Mesothelial cell of epicardium (in vitro differentiated cells): Measurements from ENCODE around the gene PHPT1. TPM values are rescaled to one million over a fixed set of nuclear protein-coding genes. Genes with fewer than 3 reads are reported as not detected.
"Not testable (repeated sequence)": the region's sequence is repeated elsewhere in the genome, so short reads cannot be mapped to it uniquely, and the experiment has no call there.

ENCODE experiments used
- DNase-seq, 2 experiments: peaks; one replicate each; pipeline ENCODE4 v3.0.0; 2021; ENCODE audit warnings: low spot score in 2 of 2; ENCODE audit not compliant: unreplicated experiment in 2 of 2
- H3K27ac Mint-ChIP-seq: 2 replicates; pipeline ENCODE4 v1.8.0; 2021; ENCODE audit warnings: mixed read lengths
- H3K27me3 Mint-ChIP-seq: 2 replicates; pipeline ENCODE4 v1.8.0; 2021; ENCODE audit warnings: low read depth, mixed read lengths
- H3K36me3 Mint-ChIP-seq: 2 replicates; pipeline ENCODE4 v1.8.0; 2021; ENCODE audit warnings: mixed read lengths
- H3K4me1 Mint-ChIP-seq: 2 replicates; pipeline ENCODE4 v1.8.0; 2021; ENCODE audit warnings: mixed read lengths
- H3K4me3 Mint-ChIP-seq: 2 replicates; pipeline ENCODE4 v1.8.0; 2021; ENCODE audit warnings: mild to moderate bottlenecking, moderate library complexity, mixed read lengths
- H3K9me3 Mint-ChIP-seq: 2 replicates; pipeline ENCODE4 v1.8.0; 2021; ENCODE audit warnings: mixed read lengths
- total RNA-seq: library from RNA; stranded (reverse); gene quantifications from 3 replicates; pipeline ENCODE4 v1.2.1, GENCODE V29; 2021
- TF ChIP-seq, protein P1 (sequence below): fragments of 200-600 bp; sonication (generic); IDR thresholded peaks from one replicate; pipeline ENCODE4 v1.5.0; 2021; ENCODE audit warnings: antibody characterized with exemption; ENCODE audit not compliant: unreplicated experiment

PHPT1 gene
- total RNA-seq, 1 donor from 2014 or later, result 168 TPM

- Mint-ChIP-seq H3K9me3 (peaks cover 15% of the 10 kb centered on the region), H3K4me1 (peaks cover 5% of the 10 kb centered on the region), H3K27me3 (no peaks in the 10 kb centered on the region), H3K4me3 (peak overlapping the region; percentile 83), H3K36me3 (peaks cover 19% of the 10 kb centered on the region), H3K27ac (no peak overlapping the region)
- TF ChIP-seq, protein P1, sequence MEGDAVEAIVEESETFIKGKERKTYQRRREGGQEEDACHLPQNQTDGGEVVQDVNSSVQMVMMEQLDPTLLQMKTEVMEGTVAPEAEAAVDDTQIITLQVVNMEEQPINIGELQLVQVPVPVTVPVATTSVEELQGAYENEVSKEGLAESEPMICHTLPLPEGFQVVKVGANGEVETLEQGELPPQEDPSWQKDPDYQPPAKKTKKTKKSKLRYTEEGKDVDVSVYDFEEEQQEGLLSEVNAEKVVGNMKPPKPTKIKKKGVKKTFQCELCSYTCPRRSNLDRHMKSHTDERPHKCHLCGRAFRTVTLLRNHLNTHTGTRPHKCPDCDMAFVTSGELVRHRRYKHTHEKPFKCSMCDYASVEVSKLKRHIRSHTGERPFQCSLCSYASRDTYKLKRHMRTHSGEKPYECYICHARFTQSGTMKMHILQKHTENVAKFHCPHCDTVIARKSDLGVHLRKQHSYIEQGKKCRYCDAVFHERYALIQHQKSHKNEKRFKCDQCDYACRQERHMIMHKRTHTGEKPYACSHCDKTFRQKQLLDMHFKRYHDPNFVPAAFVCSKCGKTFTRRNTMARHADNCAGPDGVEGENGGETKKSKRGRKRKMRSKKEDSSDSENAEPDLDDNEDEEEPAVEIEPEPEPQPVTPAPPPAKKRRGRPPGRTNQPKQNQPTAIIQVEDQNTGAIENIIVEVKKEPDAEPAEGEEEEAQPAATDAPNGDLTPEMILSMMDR, result no peak
- no peak for DNase-seq
Measured at GRCh38 chr9:136865768-136866103, 16.5 kb downstream of the PHPT1 start.

DNA sequence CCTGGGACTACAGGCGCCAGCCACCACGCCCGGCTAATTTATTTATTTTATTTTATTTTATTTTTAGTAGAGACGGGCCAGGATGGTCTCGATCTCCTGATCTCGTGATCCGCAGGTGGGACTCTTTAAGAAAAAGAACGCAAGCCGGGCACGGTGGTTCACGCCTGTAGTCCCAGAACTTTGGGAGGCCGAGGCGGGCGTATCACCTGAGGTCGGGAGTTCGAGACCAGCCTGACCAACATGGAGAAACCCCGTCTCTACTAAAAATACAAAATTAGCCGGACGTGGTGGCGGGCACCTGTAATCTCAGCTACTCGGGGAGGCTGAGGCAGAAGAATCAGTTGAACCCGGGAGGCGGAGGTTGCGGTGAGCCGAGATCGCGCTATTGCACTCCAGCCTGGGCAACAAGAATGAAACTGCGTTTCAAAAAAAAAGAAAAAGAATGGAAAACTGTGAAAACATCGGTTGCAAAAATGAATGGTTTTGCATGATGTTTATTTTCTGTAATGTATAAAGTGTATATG lies 17.8 kb downstream of the PHPT1 start:
- not testable (repeated sequence) for H3K4me1 Mint-ChIP-seq, H3K27ac Mint-ChIP-seq, DNase-seq, H3K27me3 Mint-ChIP-seq
- Mint-ChIP-seq H3K4me3 (peak overlapping the region; percentile 49), H3K36me3 (peaks cover 19% of the 10 kb centered on the region), H3K9me3 (peaks cover 19% of the 10 kb centered on the region)

DNA sequence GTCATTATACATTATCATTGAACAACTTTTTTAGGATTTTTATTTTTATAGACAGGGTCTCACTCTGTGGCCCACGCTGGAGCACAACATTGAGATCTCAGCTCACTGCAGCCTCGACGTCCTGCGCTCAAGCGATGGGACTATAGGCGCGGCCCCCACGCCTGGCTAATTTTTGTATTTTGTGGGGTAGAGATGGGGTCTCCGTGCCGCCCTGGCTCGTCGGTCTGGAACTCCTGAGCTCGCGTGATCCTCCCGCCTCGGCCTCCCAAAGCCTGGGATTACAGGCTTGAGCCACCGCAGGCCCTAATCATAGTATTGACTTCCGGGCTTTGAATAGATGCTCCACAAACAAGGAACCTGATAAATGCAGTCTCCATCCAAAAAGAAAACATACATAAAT lies 18.3 kb downstream of the PHPT1 start:
- Mint-ChIP-seq H3K9me3 (peaks cover 19% of the 10 kb centered on the region), H3K27me3 (no peaks in the 10 kb centered on the region), H3K36me3 (peaks cover 17% of the 10 kb centered on the region), H3K27ac (no peak overlapping the region), H3K4me1 (peaks cover 5% of the 10 kb centered on the region), H3K4me3 (peak overlapping the region; percentile 43)
- no peak for DNase-seq
- TF ChIP-seq, protein P1, result no peak

DNA sequence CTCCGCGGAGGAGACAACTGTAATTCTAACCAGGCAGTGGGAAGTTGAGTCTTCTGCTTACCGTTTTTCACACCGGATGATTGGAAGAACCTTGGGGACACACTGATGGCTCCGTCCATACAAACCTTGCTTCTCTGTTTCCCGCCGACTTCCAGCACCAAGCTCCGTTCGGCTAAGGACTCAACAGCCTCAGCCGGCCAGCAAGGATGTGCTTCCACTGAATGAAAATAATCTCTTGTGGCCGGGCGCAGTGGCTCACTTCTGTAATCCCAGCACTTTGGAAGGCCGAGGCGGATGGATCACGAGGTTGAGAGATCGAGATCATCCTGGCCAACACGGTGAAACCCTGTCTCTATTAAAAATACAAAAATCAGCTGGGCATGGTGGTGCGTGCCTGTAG lies 18.7 kb downstream of the PHPT1 start:
- Mint-ChIP-seq H3K4me1 (peaks cover 5% of the 10 kb centered on the region), H3K27me3 (no peaks in the 10 kb centered on the region), H3K27ac (no peak overlapping the region), H3K4me3 (peak overlapping the region; percentile 43), H3K36me3 (peaks cover 17% of the 10 kb centered on the region), H3K9me3 (peaks cover 19% of the 10 kb centered on the region)
- no peak for DNase-seq
- TF ChIP-seq, protein P1, result no peak

GRCh38 chr9:136868644-136869043 lies 19.4 kb downstream of the PHPT1 start:
- peaks cover 19% of the 10 kb centered on the region for H3K9me3 Mint-ChIP-seq
- H3K4me3 Mint-ChIP-seq, result peak overlapping the region; percentile 55
- H3K27ac Mint-ChIP-seq, result no peak overlapping the region
- DNase-seq, result no peak
- peaks cover 17% of the 10 kb centered on the region for H3K36me3 Mint-ChIP-seq
- peaks cover 5% of the 10 kb centered on the region for H3K4me1 Mint-ChIP-seq
- H3K27me3 Mint-ChIP-seq, result no peaks in the 10 kb centered on the region
- TF ChIP-seq, protein P1, result no peak

- H3K9me3 Mint-ChIP-seq, result peaks cover 19% of the 10 kb centered on the region
- H3K27ac Mint-ChIP-seq, H3K27me3 Mint-ChIP-seq, DNase-seq, H3K4me3 Mint-ChIP-seq, H3K4me1 Mint-ChIP-seq: not testable (repeated sequence)
- H3K36me3 Mint-ChIP-seq, result peaks cover 15% of the 10 kb centered on the region
Measured at GRCh38 chr9:136869611-136870010, 20.4 kb downstream of the PHPT1 start.

- H3K9me3 Mint-ChIP-seq, result peaks cover 4% of the 10 kb centered on the region
- DNase-seq, result no peak
- H3K4me3 Mint-ChIP-seq, result no peak overlapping the region
Measured at GRCh38 chr9:136875155-136875554, 25.9 kb downstream of the PHPT1 start.

More at GRCh38 chr9:136875155-136875554, 25.9 kb downstream of the PHPT1 start:
- H3K27ac Mint-ChIP-seq, result no peak overlapping the region
- peaks cover 12% of the 10 kb centered on the region for H3K27me3 Mint-ChIP-seq
- H3K36me3 Mint-ChIP-seq, result no peaks in the 10 kb centered on the region
- no peaks in the 10 kb centered on the region for H3K4me1 Mint-ChIP-seq
- TF ChIP-seq, protein P1, result no peak
